CD4-positive, alpha-beta T cell treated with Interferon gamma for 1 hour (primary cell): ENCODE measurements around the gene HINT1.

ENCODE experiments used
- DNase-seq: peaks from one replicate; pipeline ENCODE4 v3.0.0-alpha.2; 2020

The HINT1 gene

DNA sequence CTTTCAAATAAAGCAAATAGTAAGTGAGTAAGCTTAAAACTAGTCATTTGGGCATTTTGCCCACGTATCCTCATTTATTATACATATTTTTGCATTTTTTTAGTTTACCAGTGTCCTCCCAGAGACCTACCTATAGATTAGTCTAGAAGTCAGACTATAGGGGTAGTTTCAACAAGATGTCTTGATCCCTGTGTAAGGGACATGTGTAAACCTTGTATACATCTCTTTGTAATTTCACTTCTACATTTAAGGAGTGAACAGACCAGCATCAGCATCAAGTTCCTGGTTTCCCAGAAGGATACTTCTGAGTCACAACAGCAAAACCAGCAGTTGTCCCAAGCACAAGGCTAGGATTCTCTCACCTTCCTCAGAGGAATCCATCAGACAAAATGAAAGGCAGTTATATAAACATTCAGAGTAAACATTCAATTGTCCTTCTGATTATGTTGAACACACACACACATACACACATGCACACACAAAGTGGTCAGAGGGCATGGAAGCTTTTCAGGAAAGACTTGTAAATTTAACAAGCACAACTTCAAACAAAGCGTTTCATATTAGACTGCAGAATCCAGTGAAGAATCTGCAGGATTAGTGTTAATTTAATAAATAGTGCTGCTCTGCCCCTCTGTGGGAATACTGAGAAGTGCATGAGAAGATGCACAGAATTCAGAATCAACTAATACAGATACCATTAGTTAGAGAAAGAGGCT lies 55.4 kb downstream of the HINT1 start:
- DNase-seq: no peak
